Measurements from ENCODE around the gene NTRK3. TPM values are rescaled to one million over a fixed set of nuclear protein-coding genes. Genes with fewer than 3 reads are reported as not detected.

The NTRK3 gene
- total RNA-seq, 1 donor from 2014 or later = under 0.01 TPM

DNA sequence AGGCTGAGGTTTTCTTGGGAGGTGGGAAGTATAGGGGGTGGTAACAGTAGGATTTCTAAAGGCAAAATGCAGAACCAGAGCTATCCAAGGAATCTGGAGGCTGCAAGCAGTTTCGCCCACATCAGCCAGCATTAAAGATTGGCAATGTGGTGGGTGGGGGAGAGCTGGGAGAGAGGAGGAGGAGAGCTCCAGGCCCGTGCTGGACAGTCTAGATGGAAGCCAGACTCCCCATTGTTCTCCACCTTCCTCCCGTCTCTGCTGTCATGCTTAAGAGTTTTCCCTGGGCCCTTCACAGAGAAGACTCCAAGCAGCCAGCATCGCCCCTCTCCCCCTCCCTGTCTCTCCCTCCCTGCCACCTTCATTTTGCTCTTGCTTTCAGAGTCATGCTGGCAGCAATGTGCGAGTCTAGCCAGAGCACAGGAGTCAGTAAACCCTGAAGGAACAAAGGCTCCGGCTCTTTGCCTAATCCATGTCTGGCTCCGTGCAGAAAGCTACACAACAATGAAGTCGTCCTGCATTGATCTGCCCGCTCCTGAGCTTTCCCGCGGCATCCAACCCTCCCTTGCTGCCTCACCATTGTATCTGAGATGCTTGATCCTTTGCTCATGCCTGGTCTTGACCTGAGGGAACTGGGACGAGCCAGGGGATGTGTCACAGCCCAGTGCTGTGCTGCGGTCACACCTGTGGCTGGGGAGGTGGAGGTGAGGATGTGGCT is 282.9 kb downstream of the NTRK3 start:
- no peak for DNase-seq

DNA sequence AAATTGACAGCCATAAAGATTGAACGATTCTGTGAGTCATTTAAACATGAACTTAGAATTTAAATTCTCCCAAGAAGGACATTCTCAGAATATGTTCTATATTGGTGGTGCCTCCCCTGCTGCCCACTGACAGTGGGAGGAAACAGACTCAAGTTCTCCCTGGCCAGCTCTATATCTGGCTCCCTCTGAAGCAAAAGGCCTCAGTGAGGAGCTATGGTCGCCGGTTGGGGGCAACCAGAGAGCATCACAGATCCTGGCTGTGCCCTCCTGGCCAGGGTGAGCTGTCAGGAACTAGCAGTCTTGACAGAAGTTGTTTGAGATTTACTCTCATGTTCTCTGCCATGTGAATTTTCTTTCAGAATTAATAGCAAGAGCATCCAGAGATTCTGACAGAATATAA is 285.5 kb downstream of the NTRK3 start:
- no peak for DNase-seq

DNA sequence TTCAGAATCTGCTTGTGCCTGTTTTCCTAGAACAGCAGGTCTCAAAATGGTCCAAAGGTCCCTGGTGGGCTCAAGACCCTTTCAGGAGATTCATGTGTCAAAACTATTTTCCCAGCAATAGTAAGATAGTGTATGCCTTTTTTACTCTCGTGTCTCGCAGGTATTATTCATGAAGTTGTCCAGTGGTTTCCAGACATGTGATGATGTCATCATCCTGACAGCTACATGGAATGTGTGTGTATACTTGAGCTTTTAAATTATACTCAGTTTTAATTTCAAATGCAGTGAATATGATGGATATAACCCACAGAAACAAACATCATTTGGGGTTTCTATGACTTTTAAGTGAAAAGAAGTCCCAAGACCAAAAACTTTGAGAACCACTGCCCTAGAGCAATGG is 288.6 kb downstream of the NTRK3 start:
- DNase-seq = no peak

DNA sequence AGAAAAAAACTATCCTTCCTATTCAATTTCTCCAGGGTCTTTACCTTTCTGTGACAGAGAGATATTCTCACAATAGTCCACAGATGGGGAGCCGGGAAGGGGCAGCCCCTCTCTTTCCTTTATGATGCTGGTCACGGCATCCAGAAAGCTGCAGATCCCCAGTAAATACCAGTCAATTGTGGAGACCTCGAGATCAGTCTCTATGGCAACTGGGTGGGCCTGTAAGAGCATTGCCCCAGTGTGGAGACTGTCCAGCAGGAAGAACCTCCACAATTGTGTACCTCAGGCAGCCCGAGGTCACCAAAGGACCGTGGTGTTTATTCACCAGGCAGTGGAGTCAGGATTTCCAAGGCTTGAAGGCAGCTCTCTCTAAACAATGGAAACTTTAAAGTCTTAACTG is 291.2 kb downstream of the NTRK3 start:
- DNase-seq = no peak

DNA sequence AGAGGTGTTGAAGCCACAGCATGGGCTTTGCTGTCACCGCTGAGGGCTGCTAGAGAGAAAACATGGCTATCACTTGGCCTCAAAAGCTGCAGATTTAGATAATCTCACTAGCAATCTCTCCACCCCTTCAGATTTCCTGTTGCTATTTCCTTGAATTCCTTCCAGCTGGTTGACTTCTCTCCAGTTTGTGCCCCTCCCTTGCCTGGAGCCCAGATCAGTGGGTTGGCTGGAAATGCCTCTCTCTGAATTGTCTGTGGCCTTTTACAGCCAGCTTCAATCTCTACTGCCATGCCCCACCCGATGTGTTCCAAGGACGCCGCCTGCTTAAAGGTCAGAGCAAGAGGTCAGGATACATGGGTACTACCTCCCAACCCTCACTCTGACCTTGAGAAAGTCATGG is 294.1 kb downstream of the NTRK3 start:
- no peak for DNase-seq

DNA sequence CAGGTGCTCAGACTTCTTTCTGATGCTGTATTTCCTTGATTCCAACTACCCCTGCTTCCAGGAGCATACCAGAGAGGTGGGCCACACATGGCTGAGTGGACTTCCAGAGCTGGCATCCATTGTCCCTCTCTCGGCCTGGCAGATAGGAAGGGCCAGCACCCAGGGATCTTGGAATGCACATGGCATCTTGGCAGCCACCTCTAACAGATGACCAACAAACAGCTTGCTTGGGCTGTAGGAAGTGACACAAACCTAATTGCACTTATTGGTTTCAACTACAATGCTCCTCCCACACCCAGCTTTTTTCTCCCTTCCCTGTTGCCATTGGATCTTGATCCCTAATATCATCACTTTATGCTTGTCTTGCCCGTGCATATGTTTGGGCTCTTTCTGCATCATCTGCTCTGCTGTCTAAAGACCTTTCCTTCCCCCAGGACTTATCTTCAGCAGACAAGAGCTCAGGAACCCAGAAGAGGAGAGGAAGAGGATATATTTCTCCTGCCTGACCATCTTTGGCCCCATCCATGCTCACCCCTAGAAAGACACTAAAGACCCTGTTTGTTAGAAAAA is 294.6 kb downstream of the NTRK3 start:
- no peak for DNase-seq

GRCh38 chr15:87959662-87960061 is 296.9 kb downstream of the NTRK3 start:
- no peak for DNase-seq

DNA sequence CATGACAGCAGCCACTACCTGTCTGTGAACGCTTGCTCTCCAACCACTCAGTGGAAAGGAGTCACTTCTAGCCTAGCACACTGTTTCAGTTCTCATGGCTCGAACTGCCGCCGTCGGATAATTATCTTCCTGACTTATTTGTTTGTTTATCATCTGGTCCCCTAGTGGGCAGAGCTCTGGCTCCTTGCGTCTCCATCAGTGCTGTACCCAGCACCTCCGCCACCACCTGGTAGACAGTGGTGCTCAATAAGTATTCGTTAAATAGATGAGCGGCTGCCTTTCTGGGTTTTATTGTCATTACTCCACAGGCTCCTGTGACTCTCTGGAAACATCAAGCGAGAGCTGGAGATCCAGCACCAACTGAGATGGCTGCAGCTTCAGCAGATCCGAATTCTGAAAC is 297.5 kb downstream of the NTRK3 start:
- DNase-seq = no peak

- DNase-seq = no peak
Measured at GRCh38 chr15:87955284-87955909, 301.1 kb downstream of the NTRK3 start.

- no peak for DNase-seq
Measured at GRCh38 chr15:87954793-87955192, 301.7 kb downstream of the NTRK3 start.

GRCh38 chr15:87952736-87953287 is 303.7 kb downstream of the NTRK3 start:
- no peak for DNase-seq

DNA sequence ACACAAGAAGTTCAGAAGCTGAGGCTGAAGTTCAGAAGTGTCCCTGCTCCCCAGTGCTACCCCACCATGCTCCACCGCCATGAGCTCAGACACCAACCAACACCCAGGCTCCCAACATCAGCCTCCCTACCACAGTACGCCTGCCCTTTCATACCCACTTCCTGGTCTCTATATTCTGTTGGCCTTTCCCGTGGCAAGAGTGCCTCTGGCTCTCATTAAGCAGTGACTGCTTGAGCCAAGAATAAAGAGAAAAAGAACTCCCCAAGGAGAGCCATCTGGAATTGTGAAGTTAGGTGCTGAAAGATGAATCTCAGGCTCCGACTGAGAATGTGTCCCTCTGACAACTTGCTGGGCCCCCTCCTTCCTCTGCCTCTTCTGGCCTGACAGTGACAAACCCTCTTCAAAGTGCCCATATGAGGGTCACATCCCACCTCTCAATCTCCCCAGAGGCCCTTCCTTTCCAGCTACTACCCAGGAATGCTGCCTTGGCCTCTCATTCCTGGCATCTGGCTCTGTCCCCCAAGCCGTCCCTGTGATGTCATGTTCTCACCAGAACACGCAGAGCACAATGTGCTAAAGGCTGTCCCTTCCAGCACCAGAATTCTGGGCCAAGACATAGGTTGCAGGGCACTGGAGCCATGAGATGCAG is 306.8 kb downstream of the NTRK3 start:
- no peak for DNase-seq

DNA sequence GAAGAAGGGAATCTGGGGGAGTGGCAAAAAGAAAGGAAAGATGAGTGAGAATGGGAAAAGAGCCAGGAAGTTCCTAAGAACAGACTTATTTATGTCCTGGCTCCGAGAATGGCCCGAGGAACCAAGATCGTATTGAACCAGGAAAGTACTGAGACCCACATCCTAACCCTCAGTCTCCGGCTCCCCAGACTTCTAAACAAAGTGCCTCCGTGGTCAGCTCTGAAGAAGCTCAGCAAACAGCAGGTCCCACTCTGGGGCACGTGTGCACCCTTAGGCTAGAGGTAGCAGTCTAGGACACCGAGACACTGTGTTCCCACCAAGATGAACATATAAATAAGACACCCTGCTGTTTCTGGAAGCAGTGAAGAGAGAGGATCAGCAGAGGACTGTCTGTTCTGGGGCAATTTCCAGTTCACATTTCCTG is 307.4 kb downstream of the NTRK3 start:
- DNase-seq = no peak

GRCh38 chr15:87947560-87947959 is 309.0 kb downstream of the NTRK3 start:
- DNase-seq = no peak

GRCh38 chr15:87945246-87945645 is 311.3 kb downstream of the NTRK3 start:
- DNase-seq = no peak

GRCh38 chr15:87944691-87945090 is 311.8 kb downstream of the NTRK3 start:
- DNase-seq = no peak

DNA sequence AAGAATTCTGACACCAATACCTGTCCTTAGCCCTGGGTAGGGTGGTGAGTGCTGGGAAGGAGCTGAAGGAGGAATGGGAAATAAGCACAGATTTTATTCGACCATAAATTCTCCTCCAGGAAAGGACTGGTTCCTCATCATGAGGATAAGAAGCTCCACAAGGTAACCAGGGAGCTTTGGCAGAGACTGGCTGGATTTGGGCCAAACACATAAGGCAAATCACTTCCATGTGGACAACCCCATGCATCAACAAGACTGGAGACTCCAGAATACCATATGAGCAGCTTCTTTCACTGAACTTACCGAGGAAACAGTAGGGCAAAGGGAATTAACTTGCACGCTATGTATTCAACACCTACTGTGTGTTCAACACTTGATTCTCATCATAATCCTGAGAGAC is 312.5 kb downstream of the NTRK3 start:
- no peak for DNase-seq

DNA sequence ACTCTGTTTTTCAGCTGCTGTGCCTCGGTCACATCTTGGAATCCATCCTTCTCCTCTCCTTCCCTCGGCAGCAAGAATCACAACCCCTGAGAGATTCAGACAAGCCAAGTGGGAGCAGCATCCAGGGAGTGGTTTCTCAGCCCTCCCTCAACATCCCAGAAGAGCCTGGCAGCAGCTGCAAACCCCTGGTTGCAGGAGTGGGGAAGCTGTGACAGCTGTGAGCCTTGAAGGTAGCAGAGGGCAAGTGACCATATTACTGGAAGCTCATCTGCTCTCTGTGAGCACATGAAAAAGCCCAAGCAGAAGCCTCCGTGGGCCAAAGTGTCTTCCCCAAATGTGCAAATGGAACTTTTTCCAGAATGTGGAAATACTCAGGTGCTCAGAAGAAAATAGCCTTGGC is 312.9 kb downstream of the NTRK3 start:
- DNase-seq = no peak

- no peak for DNase-seq
Measured at GRCh38 chr15:87942316-87942715, 314.2 kb downstream of the NTRK3 start.

- DNase-seq = no peak
Measured at GRCh38 chr15:87941606-87942005, 314.9 kb downstream of the NTRK3 start.

DNA sequence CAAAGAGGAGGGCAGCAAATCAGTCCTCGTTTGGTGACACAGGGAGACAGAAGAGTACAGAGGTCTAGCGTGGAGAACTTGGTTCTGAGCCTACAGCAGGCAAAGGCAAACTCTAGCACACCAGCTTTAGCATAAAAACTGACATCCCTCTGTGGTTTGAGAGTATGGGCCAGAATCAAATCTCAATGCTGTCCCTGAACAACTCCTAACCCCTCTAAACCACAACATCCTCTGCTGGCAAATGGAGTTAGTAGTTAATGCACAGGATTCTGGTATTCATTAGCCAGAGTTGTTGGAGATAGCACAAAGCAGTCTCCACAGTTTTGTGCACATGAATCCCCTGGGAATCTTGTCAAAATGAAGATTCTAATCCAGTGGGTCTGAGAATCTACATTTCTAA is 315.8 kb downstream of the NTRK3 start:
- DNase-seq = no peak

DNA sequence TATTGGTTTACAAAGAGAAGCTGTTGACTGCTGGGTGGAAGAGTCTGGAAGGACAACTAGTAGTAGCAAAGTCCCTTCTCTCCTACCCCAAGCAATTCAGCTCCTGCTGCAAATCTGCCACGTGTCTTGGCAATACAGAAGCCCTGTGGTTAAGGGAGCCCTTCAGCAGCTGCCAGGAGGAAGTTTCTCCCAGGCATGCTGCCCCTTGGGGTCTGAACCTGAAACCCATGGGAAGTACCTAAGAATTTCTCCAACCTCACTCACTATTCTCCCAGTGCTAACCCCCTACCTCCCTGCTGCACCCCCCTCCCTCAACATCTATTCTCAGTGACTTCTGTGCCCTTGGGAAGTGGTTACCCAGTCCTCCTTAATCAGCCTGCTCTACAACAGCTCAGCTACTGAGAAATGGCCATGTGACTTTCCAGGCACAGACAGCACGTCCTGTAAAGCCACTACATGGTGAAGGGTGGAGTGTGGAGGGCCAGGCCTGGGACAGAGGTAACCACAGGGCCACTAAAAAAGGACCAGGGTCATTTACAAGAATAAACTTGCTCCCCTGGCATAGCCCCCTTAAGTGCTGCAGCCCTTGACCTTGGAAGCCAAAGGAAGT is 316.6 kb downstream of the NTRK3 start:
- no peak for DNase-seq

- DNase-seq = no peak
Measured at GRCh38 chr15:87938031-87938430, 318.5 kb downstream of the NTRK3 start.

Data from dermis blood vessel endothelial cell (primary cell).